B cell (primary cell): Measurements from ENCODE around the gene ELF3.

ENCODE experiments used
- EZH2 ChIP-seq: IDR thresholded peaks from 2 replicates; pipeline ENCODE4 v1.6.1; 2012; ENCODE audit warnings: borderline replicate concordance, low read depth, mild to moderate bottlenecking, moderate library complexity, low read length; ENCODE audit not compliant: insufficient read depth, poor library complexity, severe bottlenecking
- TF ChIP-seq, protein P1 (sequence below): fragments of 200-600 bp; IDR thresholded peaks from one replicate; pipeline ENCODE4 v1.8.0; 2022; ENCODE audit warnings: antibody characterized with exemption, mild to moderate bottlenecking

- TF ChIP-seq, protein P1, sequence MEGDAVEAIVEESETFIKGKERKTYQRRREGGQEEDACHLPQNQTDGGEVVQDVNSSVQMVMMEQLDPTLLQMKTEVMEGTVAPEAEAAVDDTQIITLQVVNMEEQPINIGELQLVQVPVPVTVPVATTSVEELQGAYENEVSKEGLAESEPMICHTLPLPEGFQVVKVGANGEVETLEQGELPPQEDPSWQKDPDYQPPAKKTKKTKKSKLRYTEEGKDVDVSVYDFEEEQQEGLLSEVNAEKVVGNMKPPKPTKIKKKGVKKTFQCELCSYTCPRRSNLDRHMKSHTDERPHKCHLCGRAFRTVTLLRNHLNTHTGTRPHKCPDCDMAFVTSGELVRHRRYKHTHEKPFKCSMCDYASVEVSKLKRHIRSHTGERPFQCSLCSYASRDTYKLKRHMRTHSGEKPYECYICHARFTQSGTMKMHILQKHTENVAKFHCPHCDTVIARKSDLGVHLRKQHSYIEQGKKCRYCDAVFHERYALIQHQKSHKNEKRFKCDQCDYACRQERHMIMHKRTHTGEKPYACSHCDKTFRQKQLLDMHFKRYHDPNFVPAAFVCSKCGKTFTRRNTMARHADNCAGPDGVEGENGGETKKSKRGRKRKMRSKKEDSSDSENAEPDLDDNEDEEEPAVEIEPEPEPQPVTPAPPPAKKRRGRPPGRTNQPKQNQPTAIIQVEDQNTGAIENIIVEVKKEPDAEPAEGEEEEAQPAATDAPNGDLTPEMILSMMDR = no peak
- no peak for TF ChIP-seq EZH2
Measured at GRCh38 chr1:202015662-202015937, 5.2 kb downstream of the ELF3 start.
